K562 (cell line): ENCODE measurements around the gene RASSF10. TPM values are rescaled to one million over a fixed set of nuclear protein-coding genes. Genes with fewer than 3 reads are reported as not detected.

Experiments used
- CBX1 ChIP-seq: sonication (generic); IDR thresholded peaks from 2 replicates; pipeline ENCODE4 v1.6.1; 2016; ENCODE audit warnings: antibody characterized with exemption, low read depth, mild to moderate bottlenecking
- CC2D1A ChIP-seq: fragments of 450-650 bp; IDR thresholded peaks from 2 replicates; pipeline ENCODE4 v1.6.1; 2017; ENCODE audit warnings: mild to moderate bottlenecking
- ILK ChIP-seq: fragments of 450-650 bp; IDR thresholded peaks from 2 replicates; pipeline ENCODE4 v1.6.1; 2016; ENCODE audit warnings: missing genetic modification characterization, low read depth, mild to moderate bottlenecking, missing compliant biosample characterization, moderate library complexity, borderline replicate concordance
- JUN ChIP-seq, 2 experiments: sonication (generic) in 1 of 2; formaldehyde crosslinking in 1 of 2; IDR thresholded peaks; 2 replicates each; pipeline versions ENCODE4 v1.6.1 to v1.8.0; 2012 to 2022; ENCODE audit warnings: borderline replicate concordance in 2 of 2, mild to moderate bottlenecking in 2 of 2, improper control_type of control experiment in 1 of 2, low read depth in 1 of 2, low read length in 1 of 2, missing genetic modification reagents in 1 of 2
- KLF1 ChIP-seq: fragments of 450-650 bp; IDR thresholded peaks from 2 replicates; pipeline ENCODE4 v1.6.1; 2016; ENCODE audit warnings: missing genetic modification characterization, missing compliant biosample characterization
- MAX ChIP-seq: sonication (generic); formaldehyde crosslinking; IDR thresholded peaks from 2 replicates; pipeline ENCODE4 v1.9.0; 2022; ENCODE audit warnings: mild to moderate bottlenecking, missing genetic modification reagents
- NFE2 ChIP-seq: IDR thresholded peaks from 2 replicates; pipeline ENCODE4 v1.6.1; 2014; ENCODE audit warnings: antibody characterized with exemption, low read depth
- NRF1 ChIP-seq, 2 experiments: fragments of 450-650 bp; IDR thresholded peaks in 1 of 2; conservative IDR thresholded peaks in 1 of 2; 2 replicates each; pipeline ENCODE4 v1.6.1; 2014; ENCODE audit warnings: mild to moderate bottlenecking in 2 of 2
- POLR2G ChIP-seq: fragments of 200-400 bp; formaldehyde crosslinking; IDR thresholded peaks from 2 replicates; pipeline ENCODE4 v1.6.1; 2017; ENCODE audit warnings: low read depth, mild to moderate bottlenecking, antibody characterized with exemption, low read length, moderate library complexity
- POLR3A ChIP-seq: IDR thresholded peaks from 2 replicates; pipeline ENCODE4 v1.6.1; 2011; ENCODE audit warnings: borderline replicate concordance, mild to moderate bottlenecking, moderate library complexity; ENCODE audit not compliant: insufficient read length, insufficient read depth; ENCODE audit errors: extremely low read depth
- RBM25 ChIP-seq: fragments of 200-400 bp; formaldehyde crosslinking; IDR thresholded peaks from 2 replicates; pipeline ENCODE4 v1.6.1; 2018; ENCODE audit warnings: low read length, low read depth, moderate library complexity; ENCODE audit not compliant: severe bottlenecking
- REST ChIP-seq, 2 experiments: fragments of 450-650 bp; formaldehyde crosslinking in 1 of 2; IDR thresholded peaks; 2 replicates each; pipeline versions ENCODE4 v1.4.0 to v1.6.1; 2014 to 2020; ENCODE audit warnings: mild to moderate bottlenecking in 2 of 2, borderline replicate concordance in 1 of 2, low read depth in 1 of 2
- SPI1 ChIP-seq: IDR thresholded peaks from 2 replicates; pipeline ENCODE4 v1.6.1; 2011; ENCODE audit warnings: low read depth, low read length, control low read depth, borderline replicate concordance
- STAG1 ChIP-seq: sonication (generic); formaldehyde crosslinking; IDR thresholded peaks from 2 replicates; pipeline ENCODE4 v1.5.0; 2020; ENCODE audit warnings: missing genetic modification reagents, borderline replicate concordance
- TCF7 ChIP-seq: sonication (generic); IDR thresholded peaks from 2 replicates; pipeline ENCODE4 v1.6.1; 2016; ENCODE audit warnings: antibody characterized with exemption, borderline replicate concordance
- ZNF121 ChIP-seq: sonication (generic); formaldehyde crosslinking; conservative IDR thresholded peaks from 2 replicates; pipeline ENCODE4 v1.8.0; 2022; ENCODE audit warnings: missing genetic modification reagents
- ZNF431 ChIP-seq: sonication (generic); formaldehyde crosslinking; IDR thresholded peaks from 2 replicates; pipeline ENCODE4 v1.8.0; 2022; ENCODE audit warnings: mild to moderate bottlenecking, missing genetic modification reagents
- ZNF778 ChIP-seq: fragments of 450-650 bp; formaldehyde crosslinking; IDR thresholded peaks from 2 replicates; pipeline ENCODE4 v1.4.0; 2020; ENCODE audit warnings: mild to moderate bottlenecking, moderate library complexity
- polyA plus RNA-seq, 8 experiments: library from polyadenylated mRNA; depleted of rRNA in 4 of 8; stranded (reverse) in 5 of 8; unstranded in 3 of 8; fragments of >200 nt; fragmentation: Nextera tagmentation in 2 of 8; fragmentation: Illumina TruSeq in 1 of 8; extraction: Ambion mirVana in 2 of 8; extraction: Trizol in 1 of 8; gene quantifications; 2 replicates each; pipeline versions ENCODE4 v1.2.1 to v1.2.3, GENCODE V29; 2011 to 2014; ENCODE audit warnings: inconsistent platforms in 1 of 8, missing spikeins in 1 of 8
- total RNA-seq, 7 experiments: library from RNA; depleted of rRNA in 6 of 7; stranded (reverse); fragments of >200 nt in 6 of 7; fragmentation: Illumina TruSeq in 2 of 7; extraction: Trizol in 2 of 7; gene quantifications; 2 replicates each; pipeline versions ENCODE4 v1.2.1 to v1.2.3, GENCODE V29; 2011 to 2021; ENCODE audit warnings: low replicate concordance in 1 of 7

The RASSF10 gene
- total and polyA plus RNA-seq, 9 of the 15 experiments (the other 6 are each of a cell fraction or from before 2014, with no cell fraction given), result not detected

- TF ChIP-seq CC2D1A, result peak; percentile 93
- TF ChIP-seq ZNF778, result no peak
- TF ChIP-seq REST (IDR thresholded peaks at IDR 0.05; ENCODE audit: borderline replicate concordance), result no peak; the same call in 1 of the 2 replicates
- TF ChIP-seq REST (CRISPR knock-in tag; IDR thresholded peaks at IDR 0.05; ENCODE audit: low read depth), result no peak
- TF ChIP-seq CBX1, result no peak; the same call in 1 of the 2 replicates
- TF ChIP-seq ZNF121 (CRISPR knock-in tag), result no peak
- TF ChIP-seq ILK, result no peak
- TF ChIP-seq RBM25, result peak; percentile 95
- peak; percentile 5; the same call in 1 of the 2 replicates for TF ChIP-seq ZNF431
- TF ChIP-seq STAG1 (CRISPR knock-in tag), result no peak
- TF ChIP-seq POLR2G, result peak; percentile 61
- peak; percentile 89; the same call in 1 of the 2 replicates for TF ChIP-seq JUN (IDR thresholded peaks at IDR 0.05; ENCODE audit: borderline replicate concordance, low read depth, low read length)
- no peak; the same call in 1 of the 2 replicates for TF ChIP-seq JUN (CRISPR knock-in tag; IDR thresholded peaks at IDR 0.05; ENCODE audit: borderline replicate concordance)
- TF ChIP-seq NFE2, result peak; percentile 20; the same call in 1 of the 2 replicates
- no peak for TF ChIP-seq POLR3A
- peak; percentile 91 for TF ChIP-seq MAX (CRISPR knock-in tag)
- TF ChIP-seq TCF7, result no peak
- TF ChIP-seq SPI1, result peak; percentile 81
- no peak for TF ChIP-seq NRF1 (conservative IDR thresholded peaks at IDR 0.05 in 1 of 2, IDR thresholded peaks at IDR 0.05 in 1 of 2)
- peak; percentile 78 for TF ChIP-seq KLF1 (tag)
Measured at GRCh38 chr11:12989428-12990161, 19.5 kb upstream of the RASSF10 start (continued).
